Limb (tissue), 2 donors: ENCODE results near the gene FIBCD1.
"Not testable (repeated sequence)": the region's sequence is repeated elsewhere in the genome, so short reads cannot be mapped to it uniquely, and the experiment has no call there.

Experiments
- DNase-seq, 2 donors: peaks; one replicate each; pipeline ENCODE4 v3.0.0-alpha.2; 2016; ENCODE audit errors: extremely low spot score in 2 of 2

FIBCD1 gene

GRCh38 chr9:130973686-130974281 lies 34.7 kb upstream of the FIBCD1 start:
- no peak for DNase-seq

DNA sequence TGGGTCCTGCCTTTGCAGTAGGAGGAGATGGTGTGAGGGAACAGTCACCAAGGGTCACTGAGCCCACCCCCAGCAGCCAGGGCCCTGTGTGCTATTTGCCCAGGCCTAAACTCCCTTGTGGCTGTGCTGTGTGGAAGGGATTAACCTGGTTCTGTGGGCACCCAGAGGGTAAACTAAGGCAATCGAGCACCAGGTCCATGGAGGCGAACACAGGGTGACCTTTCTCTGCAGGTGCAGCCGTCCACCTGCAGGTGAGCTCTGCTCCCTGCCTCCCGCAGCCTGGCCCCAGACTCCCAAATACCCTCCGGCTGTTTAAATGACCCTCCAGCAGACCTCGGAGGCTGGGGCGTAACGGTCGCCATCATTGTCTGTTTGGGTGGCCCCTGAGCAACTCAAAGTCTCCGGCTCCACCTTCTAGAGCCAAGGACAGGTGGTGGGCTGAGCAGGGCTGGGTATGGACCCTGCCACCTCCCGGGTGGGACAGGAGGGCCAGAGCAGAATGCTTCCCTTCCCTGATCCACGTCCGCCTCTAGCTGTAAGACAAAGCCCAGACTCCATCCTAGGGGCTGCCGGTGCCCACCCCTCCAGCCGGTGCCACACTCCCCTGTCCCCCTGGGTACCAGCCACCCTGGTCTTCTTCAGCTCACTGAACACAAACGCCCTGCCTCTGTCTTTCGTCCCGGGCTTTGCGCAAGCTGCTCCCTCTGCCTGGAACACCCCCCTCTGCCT lies 34.1 kb upstream of the FIBCD1 start:
- no peak for DNase-seq

- DNase-seq = no peak
These were observed 33.4 kb upstream of the FIBCD1 start for GRCh38 chr9:130972277-130972956.

DNA sequence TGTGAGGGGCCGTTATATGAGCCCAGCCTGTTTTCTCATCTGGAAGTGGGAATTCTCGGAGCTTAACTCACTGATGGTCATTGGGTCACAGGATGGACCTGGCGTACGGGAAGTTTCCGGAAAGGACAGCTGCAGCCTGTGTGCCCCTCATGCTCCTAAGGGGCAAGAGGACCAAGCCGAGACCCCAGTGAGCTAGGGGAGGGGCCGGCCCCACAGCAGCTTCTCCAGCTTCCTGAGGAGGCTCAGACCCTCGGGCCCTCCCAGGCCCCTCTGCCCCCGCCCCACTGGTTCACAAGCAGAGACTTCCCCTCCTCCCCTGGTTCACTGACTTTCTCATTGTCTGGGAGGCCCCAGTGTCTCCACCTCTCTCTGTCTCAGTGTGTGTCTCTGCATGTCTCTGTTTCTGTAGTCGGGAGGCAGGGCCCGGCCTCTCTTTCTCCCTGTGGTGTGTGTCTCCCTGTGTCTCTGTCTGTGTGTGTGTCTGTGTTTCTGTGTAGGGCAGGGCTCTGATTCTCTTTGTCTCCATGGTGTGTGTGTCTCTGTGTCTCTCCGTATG lies 32.3 kb upstream of the FIBCD1 start:
- no peak for DNase-seq

DNA sequence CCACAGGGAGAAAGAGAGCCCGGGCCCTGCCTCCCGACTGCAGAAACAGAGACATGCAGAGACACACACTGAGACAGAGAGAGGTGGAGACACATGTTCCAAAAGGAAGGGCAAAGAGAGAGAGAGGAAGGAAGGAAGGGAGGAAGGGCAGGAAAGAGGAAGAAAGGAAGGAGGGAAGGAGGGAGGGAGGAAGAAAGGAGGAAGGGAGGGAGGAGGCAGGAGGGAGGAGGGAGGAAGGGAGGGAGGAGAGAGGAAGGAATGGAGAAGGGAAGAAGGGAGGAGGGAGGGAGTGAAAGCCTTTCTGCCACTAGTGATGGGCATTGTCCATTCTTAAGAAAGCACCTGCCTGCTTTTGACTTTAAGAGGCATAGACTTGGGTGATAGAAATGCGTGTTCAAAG lies 31.8 kb upstream of the FIBCD1 start:
- no peak for DNase-seq

GRCh38 chr9:130970052-130970451 lies 31.0 kb upstream of the FIBCD1 start:
- DNase-seq = no peak

DNA sequence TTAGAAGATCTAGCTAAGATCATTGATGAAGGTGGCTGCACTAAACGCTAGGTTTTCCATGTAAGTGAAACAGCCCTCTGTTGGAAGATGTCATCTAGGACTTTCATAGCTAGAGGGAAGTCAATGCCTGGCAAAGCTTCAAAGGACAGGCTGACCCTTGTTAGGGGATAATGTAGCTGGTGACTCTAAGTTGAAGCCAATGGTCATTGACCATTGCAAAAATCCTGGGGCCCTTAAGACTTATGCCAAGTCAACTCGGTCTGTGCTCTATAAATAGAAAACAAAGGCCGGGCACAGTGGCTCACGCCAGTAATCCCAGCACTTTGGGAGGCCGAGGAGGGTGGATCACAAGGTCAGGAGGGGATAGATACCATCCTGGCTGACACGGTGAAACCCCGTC lies 26.6 kb upstream of the FIBCD1 start:
- DNase-seq = no peak

GRCh38 chr9:130963916-130964315 lies 24.9 kb upstream of the FIBCD1 start:
- no peak for DNase-seq

- DNase-seq = no peak
These were observed 24.4 kb upstream of the FIBCD1 start for GRCh38 chr9:130963337-130963908.

DNA sequence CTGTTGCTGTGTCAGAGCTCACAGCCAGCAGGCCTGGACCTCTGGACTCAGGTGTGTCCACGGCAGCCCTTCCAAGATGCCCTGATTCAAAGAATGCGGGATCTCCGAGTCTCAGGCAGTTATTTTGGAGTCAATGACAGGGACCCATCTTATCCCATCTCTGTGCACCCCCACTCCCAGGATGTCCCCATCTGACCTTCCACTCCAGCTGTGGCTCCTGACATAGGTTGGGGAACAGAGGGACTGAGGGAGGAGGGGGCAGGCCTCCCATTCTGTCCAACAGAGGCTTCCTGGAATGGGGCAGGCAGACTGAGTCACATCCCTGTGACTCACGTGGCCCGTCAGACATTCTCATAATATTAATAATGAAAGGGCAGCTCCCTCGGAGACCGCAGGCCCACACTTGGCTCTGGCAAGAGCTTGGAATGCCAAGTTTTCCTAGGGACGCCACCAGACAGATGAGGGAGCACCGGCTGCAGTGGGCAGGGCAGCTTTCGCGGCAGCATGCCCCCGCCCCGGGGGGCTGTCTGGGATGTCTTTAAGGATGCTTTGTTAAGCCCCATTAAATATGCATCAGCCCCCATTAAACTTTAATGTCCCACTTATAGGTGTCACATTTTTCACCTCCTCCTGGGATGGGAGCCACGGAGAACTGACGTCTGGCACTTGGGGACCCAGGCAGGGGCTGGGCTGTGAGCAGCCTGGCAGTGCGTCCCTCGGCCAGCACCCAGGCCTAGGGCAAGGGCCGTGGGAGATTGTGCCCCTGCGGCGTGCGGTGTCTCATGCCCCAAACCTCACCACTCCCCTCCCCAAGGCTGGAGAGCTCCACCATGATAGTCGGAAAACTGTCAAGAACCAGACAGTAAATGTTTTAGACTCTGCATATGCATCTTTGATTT lies 23.6 kb upstream of the FIBCD1 start:
- no peak for DNase-seq

DNA sequence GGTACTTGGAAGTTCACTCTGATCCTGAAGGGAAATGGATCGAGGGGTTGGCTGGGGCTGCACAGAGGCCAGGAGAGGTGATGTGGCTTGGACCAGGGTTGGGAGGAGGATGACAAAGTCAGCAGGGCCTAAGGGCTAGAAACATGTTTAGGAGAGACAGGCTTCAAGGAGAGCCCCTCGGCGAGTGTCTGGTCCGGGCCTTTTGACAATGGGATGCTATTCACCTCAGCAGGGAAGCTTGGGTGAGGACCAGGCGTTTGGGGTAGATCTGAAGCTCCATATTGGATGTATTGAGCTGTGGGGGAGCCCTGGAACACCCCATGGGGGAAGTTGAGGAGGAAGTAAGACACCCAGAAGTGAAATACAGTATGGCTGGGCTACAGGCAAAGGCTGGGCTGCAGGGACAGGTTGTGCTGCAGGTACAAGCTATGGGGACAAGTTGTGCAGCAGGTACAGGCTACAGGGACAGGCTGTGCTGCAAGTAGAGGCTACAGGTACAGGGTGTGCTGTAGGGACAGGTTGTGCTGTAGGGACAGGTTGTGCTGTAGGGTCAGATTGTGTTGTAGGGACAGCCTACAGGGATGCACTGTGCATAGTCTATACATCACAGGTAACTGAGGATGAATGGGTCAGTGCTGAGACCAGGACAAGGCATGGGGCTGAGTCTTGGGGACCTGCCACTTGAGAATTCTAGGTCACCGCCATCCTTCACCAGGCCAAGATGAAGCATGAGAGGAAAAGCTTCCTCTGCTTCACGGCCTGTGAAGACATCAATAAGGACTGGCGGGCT lies 22.7 kb upstream of the FIBCD1 start:
- no peak for DNase-seq

GRCh38 chr9:130960522-130961378 lies 21.7 kb upstream of the FIBCD1 start:
- DNase-seq = no peak

DNA sequence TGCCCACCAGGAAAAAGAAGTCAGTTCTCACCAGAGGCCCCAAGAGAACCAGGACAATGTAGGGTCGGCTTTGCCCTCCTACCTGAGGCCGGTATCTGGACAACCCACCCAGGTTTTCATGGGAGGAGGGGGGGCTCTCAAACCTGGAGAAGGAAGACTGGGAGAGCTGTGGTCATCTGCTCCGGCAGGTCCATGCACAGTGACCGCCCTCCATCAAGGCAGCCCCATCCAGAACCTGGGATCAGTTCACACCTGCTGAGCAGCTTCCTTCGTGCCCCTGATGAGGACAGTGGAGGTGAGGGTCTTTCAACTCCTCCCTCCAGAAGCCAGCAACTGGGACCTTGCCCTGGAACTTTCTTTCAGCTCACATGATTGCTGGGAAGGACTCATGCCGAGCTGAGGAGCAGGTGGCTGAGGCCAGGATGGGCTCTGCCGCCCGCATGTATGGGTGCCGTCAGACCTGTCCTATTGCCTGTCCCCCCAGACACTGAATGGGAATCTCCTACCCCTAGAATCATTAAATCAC lies 20.8 kb upstream of the FIBCD1 start:
- no peak for DNase-seq

DNA sequence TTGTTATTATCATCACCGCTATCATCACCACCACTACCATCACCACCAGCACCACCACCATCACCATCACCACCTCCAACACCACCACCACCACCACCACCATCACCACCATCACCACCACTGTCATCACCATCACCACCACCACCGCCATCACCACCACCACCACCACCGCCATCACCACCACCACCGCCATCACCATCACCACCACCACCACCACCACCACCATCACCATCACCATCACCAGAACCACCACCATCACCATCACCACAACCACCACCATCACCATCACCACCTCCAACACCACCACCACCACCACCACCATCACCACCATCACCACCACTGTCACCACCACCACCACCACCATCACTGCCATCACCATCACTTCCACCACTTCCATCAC lies 19.5 kb upstream of the FIBCD1 start:
- DNase-seq = not testable (repeated sequence)

DNA sequence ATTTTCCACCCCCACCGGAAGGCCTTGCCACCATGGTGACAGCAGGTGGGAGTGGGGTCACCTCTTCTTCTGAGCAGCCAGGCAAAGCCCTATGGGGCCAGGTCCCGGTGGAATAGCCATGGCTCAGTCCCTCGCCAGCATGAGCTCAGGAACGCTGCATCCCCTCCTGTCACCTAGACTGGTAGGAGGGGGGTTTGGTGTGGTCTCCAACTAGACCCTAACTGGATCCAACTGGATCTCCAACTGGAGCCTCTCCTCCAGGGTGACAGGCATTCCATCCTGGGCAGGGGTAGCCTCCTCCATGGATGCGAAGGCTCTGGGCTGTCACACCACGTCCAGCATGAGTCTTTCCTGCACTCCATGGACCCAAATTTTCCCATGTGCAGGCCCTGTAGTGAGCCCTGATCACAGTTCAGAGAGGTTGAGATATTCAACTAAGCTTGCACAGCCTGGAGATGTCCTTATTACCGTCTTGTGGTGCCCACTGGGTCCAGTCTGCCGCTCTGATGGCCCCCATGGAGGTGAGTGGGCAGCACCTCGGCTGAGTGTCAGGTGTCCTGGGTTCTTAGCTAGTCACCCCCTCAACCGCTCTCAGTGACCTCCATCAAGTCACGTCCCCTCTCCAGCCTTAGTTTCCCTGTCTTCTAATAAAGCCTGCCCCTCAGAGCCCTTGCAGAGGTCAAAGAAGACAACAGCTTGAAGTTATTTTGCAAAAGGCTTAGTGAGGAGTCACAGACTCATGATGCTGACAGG lies 18.6 kb upstream of the FIBCD1 start:
- no peak for DNase-seq

DNA sequence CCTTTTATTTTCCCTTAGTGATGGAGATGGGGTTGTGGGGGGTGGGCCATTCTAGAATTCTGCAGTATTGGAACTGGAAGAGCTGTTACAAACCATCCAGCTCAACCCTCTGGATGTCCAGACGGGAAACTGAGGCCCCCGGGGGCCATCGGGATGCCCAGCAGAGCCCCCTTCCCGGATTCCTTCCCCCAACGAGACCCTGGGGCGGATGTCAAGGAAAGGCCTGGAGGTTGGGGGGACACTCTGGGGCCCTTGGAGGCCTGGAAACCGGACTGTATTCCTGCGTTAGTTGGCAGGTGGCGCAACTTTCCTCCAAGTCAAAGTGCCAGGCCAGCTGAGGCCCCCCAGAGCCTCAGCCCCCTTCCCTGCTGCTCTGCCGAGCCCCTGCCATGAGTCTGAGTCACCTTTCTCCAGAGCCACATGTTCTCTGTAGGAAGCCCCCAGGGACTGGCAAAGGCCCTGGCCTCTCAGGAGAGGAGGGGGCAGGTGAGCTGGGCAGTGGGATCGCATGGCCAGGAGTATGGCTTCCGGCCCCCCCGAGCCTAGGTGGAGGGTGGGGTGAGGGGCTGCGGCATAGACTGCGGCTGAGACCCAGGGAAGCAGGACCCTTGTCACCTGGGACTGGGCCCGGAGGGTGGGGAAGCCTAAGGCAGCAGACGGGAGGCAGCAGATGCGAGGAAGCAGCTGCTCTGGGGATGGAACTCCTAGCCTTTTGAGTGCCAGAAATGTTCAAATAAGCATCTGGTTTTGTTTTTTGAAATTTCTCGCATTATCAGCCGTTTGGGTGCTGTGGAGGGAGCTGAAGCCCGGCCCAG lies 17.8 kb upstream of the FIBCD1 start:
- no peak for DNase-seq

DNA sequence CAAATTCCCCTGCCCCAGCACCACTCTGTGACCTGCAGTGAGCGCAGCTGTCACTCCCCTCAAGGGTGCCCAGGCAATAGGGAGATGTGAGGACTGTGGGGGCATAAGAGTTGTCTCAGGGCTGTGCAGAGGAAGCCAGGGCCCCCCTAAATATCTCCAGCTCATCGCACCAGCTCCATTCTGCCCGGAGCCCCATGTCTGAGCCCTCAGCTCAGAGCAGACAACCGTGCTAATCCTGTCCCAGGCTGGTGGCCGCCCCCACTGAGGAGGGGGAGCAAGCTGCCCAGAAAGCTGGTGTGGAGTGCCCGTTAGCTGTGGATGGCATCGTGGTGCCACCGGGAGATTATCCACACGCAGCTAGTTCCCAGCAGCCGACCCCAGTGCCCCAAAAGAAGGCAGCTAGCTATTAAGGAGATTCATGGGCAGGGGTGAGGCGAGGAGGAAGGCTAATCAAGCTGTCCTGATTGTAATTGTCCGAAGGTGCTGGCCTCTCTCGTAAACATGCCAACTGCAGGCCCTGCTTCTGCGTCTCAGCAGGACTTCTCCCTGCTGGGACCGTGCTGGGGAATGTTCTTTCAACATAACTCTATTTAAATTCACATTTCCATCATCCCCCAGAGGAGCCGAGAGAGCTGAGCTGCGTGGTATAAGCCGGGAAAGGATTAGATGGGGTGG lies 17.0 kb upstream of the FIBCD1 start:
- DNase-seq = no peak
